ENCODE measurements around the gene SST. TPM values are rescaled to one million over a fixed set of nuclear protein-coding genes. Genes with fewer than 3 reads are reported as not detected.
"Not testable (repeated sequence)": the region's sequence is repeated elsewhere in the genome, so short reads cannot be mapped to it uniquely, and the experiment has no call there.

Gene SST
- total RNA-seq, 1 donor from 2014 or later = not detected

DNA sequence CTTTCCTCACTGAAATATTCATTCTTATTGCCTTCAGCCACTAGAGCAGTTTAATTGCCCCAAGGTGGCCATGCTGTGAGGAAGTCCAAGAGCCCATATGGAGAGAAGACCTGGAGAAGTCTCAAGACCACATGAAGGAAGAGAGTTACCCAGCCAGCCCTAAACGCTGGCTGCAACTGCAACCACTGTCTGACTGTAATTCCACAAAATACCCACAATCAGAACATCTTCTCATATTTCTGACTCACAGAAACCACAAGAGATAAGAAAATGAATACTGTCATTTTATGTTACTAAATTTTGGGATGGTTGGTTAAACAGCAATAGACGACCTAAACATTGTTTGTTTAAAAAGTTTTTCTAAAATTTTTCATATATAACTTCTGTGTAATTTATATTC, 14.7 kb upstream of the SST start:
- no peak for DNase-seq (ENCODE audit: low read depth in 2 of 2)

DNA sequence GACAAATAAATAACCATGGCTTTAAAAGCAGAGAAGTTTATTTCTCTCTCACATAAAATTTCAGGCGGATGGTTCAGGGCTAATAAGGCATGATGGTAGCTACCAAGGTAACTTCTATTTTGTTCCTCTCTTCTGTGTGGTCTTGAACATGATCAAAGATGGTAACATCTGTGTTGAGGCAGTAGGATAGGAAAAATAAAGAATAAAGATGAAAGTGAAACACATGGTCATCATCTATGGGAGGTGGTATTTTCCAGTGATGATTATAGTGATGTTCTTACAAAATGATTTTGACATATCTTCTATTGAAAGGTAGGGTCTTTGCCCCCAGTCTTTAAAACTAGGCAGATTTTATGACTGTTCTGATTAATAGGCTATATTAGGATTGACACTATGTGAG, 14.2 kb upstream of the SST start:
- DNase-seq (ENCODE audit: low read depth in 2 of 2) = no peak

DNA sequence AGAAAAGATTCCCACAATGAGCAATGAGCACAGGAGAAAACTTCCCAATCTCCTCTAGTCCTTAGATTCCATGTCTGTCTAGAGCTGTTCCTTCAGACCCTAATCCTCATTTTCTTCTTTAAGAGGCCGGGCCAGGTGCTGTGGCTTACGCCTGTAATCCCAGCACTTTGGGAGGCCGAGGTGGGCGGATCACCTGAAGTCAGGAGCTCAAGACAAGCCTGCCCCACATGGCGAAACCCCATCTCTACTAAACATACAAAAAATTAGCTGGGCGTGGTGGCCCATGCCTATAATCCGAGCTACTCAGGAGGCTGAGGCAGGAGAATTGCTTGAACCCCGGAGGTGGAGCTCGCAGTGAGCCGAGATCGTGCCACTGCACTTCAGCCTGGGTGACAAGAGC, 11.6 kb upstream of the SST start:
- DNase-seq (ENCODE audit: low read depth in 2 of 2) = not testable (repeated sequence)

DNA sequence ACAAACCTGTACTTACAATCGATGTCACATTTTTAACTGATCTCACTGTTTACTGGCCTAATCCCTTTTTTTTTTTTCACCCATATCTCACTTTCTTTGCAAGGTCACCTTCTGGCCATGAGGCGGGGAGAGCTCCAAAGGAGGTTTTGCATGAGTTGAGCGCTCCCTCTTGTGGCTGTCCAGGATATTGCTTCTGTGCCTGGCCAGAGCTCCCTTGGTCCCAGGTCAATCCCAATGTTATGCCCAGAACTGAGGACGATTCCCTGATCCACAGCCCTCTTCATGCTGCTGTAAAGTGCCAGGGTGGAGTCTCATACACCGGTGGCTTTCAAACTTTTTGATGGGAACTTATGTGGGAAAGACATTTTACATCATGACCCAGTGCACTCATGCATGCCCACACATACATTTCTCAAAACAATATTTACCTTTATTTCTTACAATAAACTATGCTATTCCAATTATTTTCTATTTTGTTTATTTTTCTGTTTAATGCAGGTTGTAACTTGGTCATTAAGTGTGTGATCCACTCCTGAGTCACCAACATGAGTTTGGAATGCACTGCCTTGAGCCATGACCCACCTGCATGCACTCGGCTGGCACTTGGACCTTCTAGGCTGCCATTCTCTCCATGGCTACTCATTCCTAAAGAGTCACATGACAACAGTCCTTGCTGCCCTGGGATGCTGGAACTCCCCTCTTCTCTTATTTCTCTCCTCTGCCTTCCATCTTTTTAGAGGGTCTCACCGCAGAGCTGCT, 9.6 kb upstream of the SST start:
- peak; percentile 48 to 73 for DNase-seq (ENCODE audit: low read depth in 2 of 2)

DNA sequence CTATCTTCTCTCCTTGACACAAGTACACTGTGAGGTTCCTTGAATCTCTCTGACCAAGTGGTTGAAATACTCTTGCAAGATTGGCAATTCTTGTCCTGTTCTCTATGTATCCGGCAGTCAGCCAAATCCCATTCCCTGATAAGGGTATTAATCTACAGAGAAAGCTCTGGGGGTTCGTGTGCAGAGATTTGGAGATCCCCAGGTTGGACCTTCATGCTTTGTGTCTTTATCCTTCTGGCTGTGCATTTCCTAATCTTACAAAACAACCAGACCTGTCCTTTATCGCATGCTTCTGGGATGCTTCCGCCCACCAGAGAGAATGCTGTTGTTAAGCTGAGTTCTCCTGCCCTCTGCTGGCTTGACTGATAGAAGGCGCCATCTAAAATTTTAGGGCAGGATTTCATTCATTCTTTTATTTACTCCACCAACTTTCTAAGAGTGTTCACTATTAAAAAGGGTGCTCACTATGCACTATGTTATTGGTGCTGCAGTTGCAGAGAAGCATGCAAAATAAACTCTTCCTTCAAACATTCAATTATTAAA, 8.6 kb upstream of the SST start:
- DNase-seq (ENCODE audit: low read depth in 2 of 2) = peak; percentile 28 to 59

DNA sequence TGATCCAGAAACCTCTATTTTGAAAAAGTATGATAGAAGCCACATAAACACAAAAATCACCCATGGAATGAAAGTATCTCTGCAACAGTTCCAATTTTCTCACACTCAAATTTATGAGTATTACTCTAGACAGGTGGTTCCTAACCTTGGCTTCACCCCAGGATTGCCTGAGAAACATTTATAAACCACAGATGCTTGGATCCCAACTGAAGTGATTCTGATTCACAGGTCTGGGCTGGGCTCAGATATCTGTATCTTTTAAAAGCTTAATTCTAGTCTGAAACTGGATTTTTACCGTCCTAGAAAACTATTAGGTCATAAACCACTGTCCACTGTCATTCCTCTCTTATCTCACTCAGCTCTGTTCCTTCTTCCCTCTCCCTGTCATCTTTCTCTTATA, 7.4 kb upstream of the SST start:
- DNase-seq (ENCODE audit: low read depth in 2 of 2) = no peak

DNA sequence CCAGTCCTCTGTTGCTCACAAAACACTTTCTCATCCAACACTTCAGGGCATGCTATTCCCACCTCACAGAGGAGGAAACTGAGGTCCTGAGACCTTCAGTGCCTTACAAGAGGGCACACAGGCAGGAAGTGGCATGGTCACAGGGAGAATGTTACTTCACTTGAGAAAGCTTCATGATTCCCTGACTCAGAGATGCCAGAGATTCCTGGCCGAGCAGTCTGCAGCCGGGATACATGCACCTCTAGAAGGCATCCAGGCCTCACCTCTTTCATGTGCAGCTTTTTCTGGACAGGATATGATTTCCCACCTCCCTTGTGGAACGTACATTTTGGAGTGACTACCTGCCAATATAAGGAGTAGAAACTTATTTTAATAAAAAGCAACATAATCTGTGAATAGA, 2.8 kb upstream of the SST start:
- no peak for DNase-seq (ENCODE audit: low read depth in 2 of 2)

DNA sequence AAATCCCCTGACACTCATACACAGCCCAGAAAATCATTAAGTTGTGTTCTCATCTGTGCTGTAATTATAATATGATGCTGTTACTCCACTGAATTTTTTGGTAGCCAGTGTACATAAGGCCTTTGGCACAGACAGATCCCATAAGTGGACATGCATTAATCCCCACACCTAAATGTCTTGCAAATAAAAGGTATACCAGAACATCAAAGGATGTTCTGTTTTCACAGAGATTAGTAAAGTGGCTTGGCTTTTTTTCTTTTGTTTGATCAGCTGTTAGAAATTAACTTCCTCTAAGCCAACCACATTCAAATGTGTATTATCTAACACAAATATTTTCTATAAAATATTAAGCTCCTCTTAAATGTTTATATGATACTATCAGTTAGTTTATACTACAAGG, 2.7 kb downstream of the SST start:
- no peak for DNase-seq (ENCODE audit: low read depth in 2 of 2)

DNA sequence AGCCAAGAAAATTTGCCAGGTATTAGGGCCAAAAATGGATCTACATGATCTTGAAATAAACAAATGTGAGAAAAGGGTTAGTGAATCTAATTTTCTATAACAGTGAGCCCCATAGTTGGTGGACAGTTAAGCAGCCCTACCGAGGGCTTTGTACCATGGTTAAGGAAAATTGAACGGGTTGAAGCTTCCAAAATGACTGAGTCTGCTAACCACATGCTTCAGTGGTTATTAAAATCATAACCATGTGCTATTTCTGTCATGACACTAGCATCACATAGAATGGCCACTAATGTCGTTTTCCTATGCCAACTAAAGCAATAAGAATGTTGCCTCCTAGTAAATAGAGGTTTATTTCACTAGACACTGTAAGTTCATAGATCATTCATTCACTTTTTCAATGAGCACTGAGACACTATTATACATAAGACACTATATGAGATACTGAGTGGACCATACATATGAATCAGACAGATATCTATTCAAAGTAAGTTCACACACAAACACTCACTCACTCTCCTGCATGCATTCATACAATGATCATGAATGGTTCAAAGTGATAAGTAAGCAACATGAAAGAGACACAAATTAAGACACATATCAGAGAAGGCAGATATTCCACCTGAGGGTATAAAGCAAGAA, 4.3 kb downstream of the SST start:
- DNase-seq (ENCODE audit: low read depth in 2 of 2) = no peak

DNA sequence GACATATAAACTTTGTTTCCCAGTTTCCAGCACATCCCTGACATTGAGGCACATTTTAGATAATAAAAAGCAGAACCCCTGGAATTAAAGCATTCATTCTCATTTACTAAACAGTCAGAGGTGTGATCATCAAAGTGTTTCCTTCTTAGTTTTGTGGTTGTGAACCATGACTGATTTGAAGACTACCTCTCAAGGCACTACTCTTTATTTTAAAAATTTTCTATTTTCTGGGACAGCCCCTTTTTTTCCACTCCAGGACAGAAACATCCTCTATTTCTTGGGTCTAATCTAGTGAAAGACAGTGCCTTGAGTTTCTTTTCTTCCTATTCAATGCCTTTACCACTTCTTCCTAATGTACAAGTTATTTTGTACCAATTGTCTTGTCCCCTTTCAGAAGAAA, 5.2 kb downstream of the SST start:
- no peak for DNase-seq (ENCODE audit: low read depth in 2 of 2)

DNA sequence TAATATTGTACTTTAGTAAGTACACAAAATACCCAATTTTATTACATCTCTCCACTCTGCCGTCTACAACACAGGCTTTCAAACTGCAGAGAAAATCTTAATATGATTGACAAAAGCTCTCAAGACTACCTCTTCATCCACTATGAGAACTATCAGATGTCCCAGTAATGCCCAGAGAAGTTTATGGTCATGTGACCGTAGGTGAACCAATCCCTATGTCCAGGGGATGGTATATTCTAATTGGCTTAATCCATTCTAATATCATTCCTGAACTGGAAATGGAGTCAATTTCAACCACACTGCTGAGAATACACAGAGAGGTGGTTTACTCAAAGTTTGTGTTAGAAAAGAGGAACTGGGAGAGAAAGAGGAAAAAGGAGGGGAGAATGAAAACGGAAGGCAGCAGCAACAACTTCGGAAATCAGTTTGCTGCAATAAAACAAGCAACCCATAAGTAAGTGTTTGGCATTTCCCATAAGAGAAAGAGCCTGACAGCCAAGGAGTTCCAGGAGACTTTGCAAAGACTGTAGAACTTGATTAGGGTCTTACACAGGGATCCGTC, 7.3 kb downstream of the SST start:
- no peak for DNase-seq (ENCODE audit: low read depth in 2 of 2)

DNA sequence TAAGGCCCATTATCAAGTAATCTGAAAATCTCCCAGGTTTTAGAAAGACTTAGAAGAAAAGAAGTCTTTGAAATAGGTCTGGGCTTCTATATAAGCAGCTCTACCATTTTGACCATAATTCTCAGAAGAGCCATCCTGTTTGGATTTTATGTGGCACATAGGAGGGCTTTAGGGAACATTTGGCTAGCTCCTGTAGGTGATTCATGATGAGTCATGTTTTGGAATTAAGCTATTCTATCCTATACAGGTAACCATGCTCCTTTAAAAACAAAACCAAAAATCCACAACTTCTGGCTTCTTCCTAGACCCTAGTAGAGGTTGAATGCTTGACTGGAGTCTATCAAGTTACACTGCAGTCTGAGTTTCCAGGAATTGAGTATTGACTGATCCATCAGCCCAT, 8.9 kb downstream of the SST start:
- DNase-seq (ENCODE audit: low read depth in 2 of 2) = no peak

DNA sequence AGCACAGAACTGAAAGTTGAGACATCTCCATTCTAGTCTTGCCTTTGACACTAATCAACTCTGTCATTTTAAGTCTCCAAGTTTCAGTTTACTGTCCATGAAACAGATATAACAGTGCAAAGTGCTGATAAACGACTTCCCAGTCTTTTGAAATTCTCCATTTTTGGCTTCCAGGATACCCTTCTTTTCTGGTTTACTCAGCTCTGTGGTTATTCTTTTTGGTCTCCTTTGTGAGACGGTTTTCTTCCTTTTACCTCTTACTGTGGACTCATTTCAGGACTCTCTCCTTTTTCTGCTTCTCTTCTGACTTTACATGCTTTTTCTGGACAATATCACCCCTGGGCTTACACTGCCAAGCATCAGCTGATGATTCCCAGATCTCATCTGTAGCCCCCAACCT, 18.9 kb downstream of the SST start:
- DNase-seq (ENCODE audit: low read depth in 2 of 2) = no peak

DNA sequence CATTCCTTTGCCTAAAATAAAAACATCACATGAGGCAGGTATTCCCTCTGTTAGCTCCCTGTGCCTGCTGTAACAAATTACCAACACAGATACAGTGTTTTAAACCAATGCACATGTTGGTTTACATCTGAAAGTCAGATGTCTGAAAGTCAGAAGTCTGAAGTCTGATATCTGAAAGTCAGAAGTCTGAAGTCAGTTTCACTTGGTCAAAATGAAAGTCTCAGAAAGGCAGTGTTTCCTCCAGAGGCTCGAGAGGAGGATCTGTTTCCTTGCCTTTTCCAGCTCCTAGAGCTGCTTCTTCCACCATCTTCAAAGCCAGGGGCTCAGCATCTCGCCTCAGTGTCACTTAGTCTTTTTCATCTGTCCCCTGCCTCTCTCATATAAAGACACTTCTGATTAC, 22.0 kb downstream of the SST start:
- no peak for DNase-seq (ENCODE audit: low read depth in 2 of 2)

DNA sequence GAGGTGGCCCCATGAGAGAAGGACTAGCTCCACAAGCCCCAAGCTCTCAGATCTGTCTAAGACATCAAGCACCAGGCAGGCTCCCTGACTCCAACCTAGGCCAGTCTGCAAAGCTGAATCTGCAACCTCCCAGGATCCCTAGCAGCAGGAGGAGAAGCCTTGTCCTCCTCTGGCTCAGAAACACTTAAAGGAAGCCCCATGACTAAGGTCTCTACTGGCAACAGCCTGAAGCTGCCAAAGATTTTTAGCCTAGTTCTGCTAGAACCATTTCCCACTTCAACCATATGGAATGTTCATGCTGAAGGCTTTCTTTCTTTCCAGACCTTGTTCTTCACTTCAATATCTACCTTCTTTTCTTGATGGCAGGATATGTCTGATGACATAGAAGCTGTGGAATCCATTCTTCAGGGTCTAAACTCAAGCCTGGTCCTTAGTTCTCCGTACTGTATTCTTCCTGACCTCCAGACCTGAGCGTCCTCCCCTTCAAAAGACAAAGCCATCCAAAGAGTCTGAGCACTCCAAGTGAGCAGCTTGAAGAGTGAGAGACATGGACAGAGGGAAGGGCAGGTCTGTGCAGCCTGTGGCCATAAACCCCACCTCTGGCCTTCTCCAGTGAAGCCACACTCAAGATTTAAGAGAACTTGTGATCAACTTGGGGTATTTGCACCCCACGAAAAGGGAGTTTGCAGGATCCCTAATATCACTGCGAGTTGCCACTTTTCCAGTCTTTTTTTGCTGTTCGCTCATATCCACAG, 23.1 kb downstream of the SST start:
- DNase-seq (ENCODE audit: low read depth in 2 of 2) = no peak

DNA sequence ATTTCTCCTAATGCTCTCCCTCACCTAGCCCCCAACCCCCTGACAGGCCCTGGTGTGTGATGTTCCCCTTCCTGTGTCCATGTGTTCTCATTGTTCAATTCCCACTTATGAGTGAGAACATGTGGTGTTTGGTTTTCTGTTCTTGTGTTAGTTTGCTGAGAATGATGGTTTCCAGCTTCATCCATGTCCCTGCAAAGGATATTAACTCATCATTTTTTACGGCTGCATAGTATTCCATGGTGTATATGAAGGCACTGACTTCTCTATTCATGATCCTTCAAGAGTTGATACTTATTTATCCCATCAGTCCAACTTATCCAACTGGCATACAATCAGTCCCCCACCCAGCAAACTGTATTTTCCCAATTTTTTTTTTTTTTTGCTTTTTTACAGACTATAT, 24.8 kb downstream of the SST start:
- DNase-seq (ENCODE audit: low read depth in 2 of 2) = not testable (repeated sequence)

DNA sequence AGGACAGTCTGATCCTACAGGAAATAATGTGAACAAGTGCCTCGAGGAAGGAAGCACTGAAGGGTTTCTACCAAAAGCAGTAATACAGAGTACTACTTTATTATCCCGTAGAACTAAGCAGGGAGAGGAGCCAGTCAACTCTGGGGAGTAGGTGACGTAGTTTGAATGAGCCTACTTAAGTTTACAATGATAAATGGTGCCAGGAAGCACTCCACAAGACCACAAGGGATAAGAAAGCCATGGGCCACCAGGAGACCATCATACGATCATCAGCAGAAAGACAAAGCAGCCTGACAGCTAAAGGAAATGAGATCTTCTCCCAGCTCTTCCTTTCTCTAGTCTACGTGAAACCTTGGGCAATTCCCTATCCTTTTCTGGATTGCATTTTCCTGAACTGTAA, 27.3 kb downstream of the SST start:
- no peak for DNase-seq (ENCODE audit: low read depth in 2 of 2)

DNA sequence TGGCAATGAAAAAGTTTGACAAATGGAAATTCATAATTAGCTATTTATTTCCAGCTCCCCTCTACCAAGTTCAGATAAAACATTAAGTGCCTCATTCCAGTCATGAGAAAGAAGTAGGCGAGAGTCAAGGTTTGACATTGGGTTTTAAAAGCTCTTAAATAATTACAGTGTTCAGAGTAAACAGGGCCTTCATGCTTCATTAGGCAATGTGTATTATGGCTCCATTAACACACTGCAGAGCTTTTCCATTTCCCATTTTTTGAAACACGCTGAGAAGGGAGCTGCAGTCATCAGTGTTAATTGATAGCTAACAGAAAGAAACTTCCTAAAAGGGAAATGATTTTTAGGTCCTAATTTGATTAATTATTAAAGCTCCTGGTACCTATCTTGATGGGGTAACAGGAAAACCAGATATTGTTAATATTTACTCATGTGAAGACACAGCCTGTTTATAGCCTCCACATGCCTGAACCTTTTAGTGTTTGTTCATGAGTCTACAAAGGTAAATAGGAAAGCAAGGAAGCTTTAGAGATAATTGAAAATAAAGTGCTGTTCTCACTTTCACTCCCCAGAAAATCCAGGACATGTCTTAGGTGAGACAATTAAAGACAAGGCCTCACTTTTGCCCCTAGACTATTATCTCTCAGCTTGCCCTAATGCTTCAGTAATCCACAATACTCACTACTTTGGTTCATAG, 28.7 kb downstream of the SST start:
- no peak for DNase-seq (ENCODE audit: low read depth in 2 of 2)

DNA sequence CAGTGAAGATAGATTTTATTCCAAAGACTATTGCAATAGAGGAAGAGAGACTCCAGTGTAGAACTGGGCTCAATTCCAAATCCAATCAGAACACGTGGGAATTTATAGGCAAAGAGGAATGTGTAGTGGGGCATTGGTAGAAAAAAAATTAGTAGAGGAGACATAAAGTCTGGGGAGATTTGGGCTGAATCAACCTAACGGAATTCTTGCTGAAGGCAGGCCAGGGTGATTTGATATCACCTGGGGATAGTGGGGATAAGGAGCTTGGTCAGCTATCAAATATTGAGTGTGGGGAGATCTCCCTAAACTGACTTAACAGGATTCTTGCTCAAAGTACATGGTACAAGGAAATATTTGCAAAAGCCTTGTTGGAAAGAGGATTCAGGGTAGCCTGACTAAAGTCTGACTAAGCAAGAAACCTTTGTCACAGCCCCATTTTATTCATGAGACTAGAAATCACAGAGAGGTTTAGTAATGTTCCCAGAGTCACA, 29.6 kb downstream of the SST start:
- no peak for DNase-seq (ENCODE audit: low read depth in 2 of 2)

DNA sequence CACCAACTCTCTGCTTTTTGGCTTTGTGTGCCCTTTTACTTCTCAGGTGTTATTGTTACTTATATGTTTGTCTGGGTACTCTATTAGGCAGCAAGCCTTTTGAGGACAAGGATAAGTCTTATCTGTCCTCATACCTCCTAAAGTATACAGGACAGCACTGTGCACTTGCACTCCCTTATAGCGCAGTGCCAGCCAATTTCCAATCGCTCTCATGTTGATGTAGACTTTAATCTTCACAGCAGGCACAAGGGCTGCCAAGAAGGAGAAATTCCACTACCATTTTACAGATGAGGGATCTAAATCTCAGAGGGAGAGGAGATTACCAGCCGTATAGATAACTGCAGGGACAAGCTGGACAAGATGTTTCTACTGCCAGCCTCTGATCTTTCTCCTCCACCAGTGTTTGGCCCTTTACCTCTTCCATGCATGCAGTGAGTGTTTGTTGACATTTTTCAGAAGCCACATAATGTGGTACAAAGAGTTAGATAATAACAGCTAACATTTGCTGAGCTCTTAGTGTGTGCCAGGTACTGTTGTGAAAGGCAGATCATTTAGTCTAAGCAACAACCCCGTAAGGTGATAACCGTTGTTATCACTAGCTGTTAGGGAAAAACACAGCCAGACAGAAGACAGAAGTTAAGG, 30.1 kb downstream of the SST start:
- DNase-seq (ENCODE audit: low read depth in 2 of 2) = no peak

DNA sequence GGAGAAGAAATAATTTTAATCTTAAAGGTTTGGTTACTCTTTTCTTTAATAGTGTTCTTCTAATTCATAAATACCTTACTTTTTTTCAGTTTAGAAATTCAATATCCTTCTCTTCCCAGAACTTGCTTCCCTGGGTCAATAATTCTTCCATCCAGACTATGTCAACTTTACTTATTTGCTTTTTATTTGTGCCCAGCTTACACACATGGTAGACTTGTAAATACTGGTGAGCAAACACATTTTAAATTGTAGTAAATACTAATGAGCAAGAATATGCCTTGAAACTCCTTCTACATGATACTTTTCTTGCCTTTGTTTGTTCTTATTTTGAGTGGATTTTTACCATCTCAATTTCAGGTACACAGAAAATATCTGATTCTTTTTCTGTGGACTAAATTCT, 33.7 kb downstream of the SST start:
- no peak for DNase-seq (ENCODE audit: low read depth in 2 of 2)
